Activated CD4-positive, alpha-beta T cell treated with anti-CD3 and anti-CD28 coated beads, Interleukin-2, amount 50 U/mL, for 16 hours (primary cell): ENCODE results near the gene CUX1.

Experiments used
- DNase-seq: peaks from one replicate; pipeline ENCODE4 v3.0.0-alpha.2; 2020

CUX1 gene

DNA sequence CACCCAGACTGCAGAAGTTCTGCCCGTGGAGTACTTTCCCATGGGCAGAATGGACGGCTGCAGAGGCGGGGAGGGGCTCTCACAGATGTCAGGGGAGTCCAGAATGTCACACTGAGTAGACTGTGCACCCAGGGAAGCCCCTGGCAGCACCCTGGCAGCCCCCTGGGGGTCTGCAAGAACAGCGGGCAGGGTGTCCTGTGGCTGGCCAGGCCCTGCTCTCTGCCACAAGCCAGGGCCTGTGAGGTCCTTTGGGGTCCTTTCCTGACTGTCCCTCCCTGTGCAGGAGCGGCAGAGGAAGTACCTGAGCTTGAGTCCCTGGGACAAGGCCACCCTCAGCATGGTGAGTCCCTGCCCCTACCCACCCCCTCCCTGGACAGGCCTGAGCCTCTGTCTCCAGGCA lies 463.1 kb downstream of the CUX1 start:
- no peak for DNase-seq

- no peak for DNase-seq
Observed at GRCh38 chr7:102281785-102282184, 464.4 kb downstream of the CUX1 start.

DNA sequence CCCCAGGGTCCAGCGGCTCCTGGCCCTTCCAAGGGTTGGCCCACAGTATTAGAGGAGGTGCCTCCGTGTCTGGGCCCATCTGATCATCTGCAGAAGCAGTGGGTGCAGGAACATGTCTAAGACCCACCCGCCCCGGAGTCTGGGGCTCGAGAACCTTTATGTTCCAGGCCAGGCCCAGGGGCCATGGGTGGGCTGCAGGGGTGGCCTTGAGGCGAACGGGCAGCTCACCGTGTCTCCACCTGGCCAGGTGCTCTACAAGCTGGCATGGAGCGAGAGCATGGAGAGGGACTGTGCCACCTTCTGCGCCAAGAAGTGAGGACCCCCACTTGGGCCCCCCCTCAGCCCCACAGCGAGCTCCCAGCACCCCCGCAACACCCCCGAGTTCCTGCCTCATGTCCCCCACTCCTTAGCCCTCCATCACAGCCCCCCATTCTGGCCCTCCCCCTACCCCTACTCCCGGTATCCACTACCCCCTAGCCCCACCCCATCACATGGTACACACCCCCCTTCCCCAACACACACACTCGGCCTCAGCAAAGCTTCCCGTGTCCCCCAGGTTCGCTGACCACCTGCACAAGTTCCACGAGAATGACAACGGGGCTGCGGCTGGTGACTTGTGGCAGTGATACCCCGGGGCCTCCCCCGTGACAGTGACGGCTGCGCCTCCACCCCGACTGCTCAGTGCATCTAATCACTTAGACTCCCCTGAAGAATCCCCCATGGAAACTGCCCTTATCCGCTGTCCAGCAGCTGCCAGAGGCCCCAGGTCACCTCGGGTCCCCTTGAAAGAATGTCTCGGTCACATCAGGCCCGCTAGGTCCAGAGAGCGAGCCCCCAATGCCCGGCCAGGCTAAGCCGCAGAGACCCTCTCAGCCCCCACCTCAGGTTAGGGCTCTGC lies 465.3 kb downstream of the CUX1 start:
- no peak for DNase-seq

GRCh38 chr7:102283477-102284189 lies 466.2 kb downstream of the CUX1 start:
- no peak for DNase-seq

- no peak for DNase-seq
Observed at GRCh38 chr7:102284399-102284798, 467.0 kb downstream of the CUX1 start.

DNA sequence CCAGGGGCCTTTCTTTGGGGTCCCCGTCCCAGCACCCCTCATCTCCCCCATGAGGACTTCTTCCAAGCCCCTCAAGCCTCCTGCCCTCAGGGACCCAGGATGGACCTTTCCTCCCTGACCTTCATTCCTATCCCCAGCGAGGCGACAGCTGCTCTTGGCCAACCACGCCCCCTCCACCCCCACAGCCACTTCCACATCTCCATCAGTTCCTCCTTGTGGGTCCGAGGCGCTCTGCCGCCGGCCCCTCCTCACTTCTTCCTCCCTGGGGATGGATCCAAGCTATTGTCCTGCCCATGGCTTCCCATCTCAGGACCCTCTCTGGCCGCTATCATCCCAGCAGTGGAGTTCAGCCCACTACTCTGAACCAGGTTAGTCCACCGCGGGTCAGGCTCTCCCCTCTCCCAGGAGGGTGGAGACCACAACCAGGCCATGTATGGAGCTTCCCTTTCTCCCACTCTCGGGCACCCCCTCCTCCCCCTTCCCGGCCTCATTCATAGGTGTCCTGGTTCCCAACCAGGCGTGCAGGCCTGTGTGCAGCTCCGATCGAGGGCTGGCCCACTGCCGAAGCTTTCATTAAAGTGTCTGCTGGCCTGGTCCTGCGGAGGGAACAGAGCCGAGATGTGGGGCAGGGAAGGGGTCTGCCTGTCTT lies 467.6 kb downstream of the CUX1 start:
- DNase-seq: no peak

GRCh38 chr7:102285540-102286236 lies 468.3 kb downstream of the CUX1 start:
- no peak for DNase-seq

GRCh38 chr7:102286237-102287110 lies 469.0 kb downstream of the CUX1 start, which contains the start of gene SH2B2:
TSS of gene SH2B2 (plus strand) at chr7:102286868. CDS start at chr7:102300551, 13,683 bp downstream.
- DNase-seq: no peak

DNA sequence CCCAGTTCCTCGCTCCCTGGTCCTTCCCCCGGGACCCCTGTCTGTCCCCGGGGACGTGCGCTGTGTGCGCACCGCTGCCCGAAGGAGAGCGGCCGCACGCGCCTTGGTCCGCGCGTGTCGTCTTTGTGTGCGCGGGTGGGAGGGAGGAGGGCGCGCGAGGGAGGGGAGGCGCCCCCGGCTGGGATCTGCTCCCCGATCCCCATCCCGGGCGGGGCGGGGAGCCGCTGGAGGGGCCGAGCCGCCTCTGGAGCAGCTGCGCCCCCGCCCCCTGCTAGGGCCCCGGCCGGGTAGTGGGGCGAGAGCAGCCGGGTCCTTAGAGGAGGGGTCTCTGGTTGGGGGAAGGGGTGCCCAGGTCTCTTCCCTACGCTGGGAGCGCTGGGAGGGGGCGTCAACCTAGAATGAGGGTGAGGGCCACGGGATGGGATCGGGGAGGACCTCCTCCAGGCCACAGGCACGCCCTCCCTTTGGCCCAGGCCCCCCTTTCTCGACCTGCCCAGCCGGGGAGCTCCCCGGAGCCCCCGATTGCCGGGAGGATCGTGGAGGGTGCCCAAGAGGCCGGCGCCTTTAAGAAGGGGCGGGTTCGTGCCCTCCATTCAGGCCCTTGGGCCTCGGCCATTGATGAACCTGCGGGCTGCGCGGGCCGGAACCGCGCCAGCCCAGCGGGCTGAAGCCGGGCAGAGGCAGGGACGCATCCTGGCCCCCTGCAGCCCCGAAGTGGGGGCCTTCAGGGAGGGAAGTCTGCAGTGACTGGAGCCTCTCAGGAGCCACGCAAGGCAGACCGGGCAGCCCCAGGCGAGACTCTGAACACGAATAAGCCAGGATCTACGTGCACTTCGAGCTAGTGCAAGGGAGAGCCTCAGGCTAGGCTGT lies 469.9 kb downstream of the CUX1 start:
- DNase-seq: no peak

DNA sequence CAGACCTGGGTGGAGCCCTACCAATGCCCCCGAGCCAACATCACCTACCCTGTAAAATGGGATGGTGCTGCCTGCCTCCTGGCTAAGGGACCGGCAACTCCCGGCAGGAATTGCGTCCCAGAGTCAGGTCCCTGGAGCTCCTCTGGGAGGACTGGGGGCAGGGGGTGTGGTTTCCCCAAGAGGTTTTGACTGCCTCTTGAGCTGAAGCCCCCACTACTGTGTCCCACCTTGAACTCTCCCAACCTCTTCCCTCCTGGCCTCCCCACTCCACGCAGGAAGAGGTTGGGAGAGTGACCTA lies 470.5 kb downstream of the CUX1 start:
- no peak for DNase-seq

GRCh38 chr7:102288285-102288930 lies 471.0 kb downstream of the CUX1 start:
- DNase-seq: no peak

GRCh38 chr7:102289057-102289456 lies 471.6 kb downstream of the CUX1 start:
- DNase-seq: no peak

GRCh38 chr7:102291056-102291915 lies 473.9 kb downstream of the CUX1 start:
- DNase-seq: no peak

DNA sequence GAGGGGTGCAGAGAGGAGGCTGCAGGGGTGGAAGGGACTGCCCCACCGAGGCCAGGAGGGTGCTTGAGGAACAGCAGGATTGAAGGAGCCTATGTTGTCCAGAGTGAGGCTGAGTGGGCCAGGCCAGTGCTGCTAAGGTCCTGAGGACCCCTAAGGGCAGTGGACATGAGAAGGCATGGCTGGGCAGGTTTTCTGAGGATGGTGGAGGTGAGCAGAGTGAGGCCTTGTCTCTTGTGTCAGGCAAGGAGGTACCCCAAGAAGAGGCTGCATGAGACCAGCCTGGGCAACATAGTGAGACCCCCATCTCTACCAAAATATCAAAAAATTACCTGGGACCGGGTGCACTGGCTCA lies 474.5 kb downstream of the CUX1 start:
- no peak for DNase-seq

GRCh38 chr7:102292813-102293798 lies 475.7 kb downstream of the CUX1 start:
- no peak for DNase-seq

GRCh38 chr7:102294589-102294988 lies 477.2 kb downstream of the CUX1 start:
- DNase-seq: no peak

- no peak for DNase-seq
Observed at GRCh38 chr7:102295346-102296178, 478.1 kb downstream of the CUX1 start.

DNA sequence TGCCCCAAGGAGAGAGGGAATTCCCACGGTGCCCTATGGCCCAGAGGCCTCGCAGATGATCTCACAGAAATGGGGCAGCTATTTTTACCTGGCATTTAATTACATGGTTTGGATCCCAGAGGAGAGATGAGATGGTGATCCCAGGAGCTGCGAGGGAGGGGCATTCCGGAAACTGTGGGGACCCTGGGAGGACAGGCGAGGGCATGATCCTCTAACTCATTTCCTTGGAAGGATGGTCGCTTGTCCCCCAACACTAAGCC lies 478.7 kb downstream of the CUX1 start:
- DNase-seq: no peak
